HepG2 (cell line): ENCODE measurements around the gene KCNC2. TPM values are rescaled to one million over a fixed set of nuclear protein-coding genes. Genes with fewer than 3 reads are reported as not detected.

Experiments used
- ATAC-seq: fragments of 200-7000 bp; cut with Tn5 transposase; 3 replicates; pipeline ENCODE4 v1.9.1; 2020; ENCODE audit warnings: mild to moderate bottlenecking, moderate library complexity
- BruUV-seq: library from RNA; stranded (reverse); fragments of 400-500 nt; replicated peaks from 2 replicates; lab custom pipeline; 2021; lab: Mats Ljungman, UMichigan
- CTCF ChIA-PET: fragments of 300-600 bp; formaldehyde crosslinking; extraction: SDS; loops from one replicate; lab custom pipeline; 2021; ENCODE audit warnings: low total read pairs, inconsistent platforms, low intra/inter-chr PET ratio; lab: Yijun Ruan, JAX
- POLR2A ChIA-PET: fragments of 350-600 bp; sonication (Branson Sonifier 250); formaldehyde crosslinking; loops from one replicate; lab custom pipeline; 2020; ENCODE audit warnings: antibody characterized with exemption, inconsistent platforms; lab: Yijun Ruan, JAX
- DNase-seq: peaks from one replicate; pipeline ENCODE4 v3.0.0-alpha.2; 2015; ENCODE audit warnings: low spot score
- FAIRE-seq: peaks from 3 replicates; lab custom pipeline; 2011; peaks lifted over from hg19 to GRCh38; lab: Jason Lieb, UNC
- H2AFZ ChIP-seq: one replicate; pipeline ENCODE4 v1.6.1; 2011; ENCODE audit warnings: low read length, inconsistent platforms
- H3K27ac ChIP-seq: fragments of 300-600 bp; 3 replicates; pipeline ENCODE4 v1.8.0; 2011; ENCODE audit warnings: mixed run types, mild to moderate bottlenecking, mixed read lengths, low read length, inconsistent platforms; ENCODE audit not compliant: insufficient read depth; ENCODE audit errors: extremely low read length
- H3K27me3 ChIP-seq, 2 experiments: fragments of 200-600 bp in 1 of 2; 2 replicates in 1 of 2; 3 replicates in 1 of 2; pipeline versions ENCODE4 v1.6.0 to v1.8.0; 2011; ENCODE audit warnings: low read length in 2 of 2, mild to moderate bottlenecking in 2 of 2, moderate library complexity in 2 of 2, inconsistent platforms in 1 of 2; ENCODE audit not compliant: insufficient read depth in 2 of 2, control insufficient read depth in 1 of 2
- H3K36me3 ChIP-seq, 2 experiments: fragments of 200-600 bp in 1 of 2; replicated peaks in 1 of 2; 2 replicates in 1 of 2; 3 replicates in 1 of 2; pipeline versions ENCODE4 v1.5.1 to v1.8.0; 2011; ENCODE audit warnings: low read length in 2 of 2, inconsistent platforms in 1 of 2; ENCODE audit not compliant: insufficient read depth in 2 of 2, control insufficient read depth in 1 of 2
- H3K4me1 ChIP-seq: 2 replicates; pipeline ENCODE4 v1.5.1; 2012; ENCODE audit warnings: low read length, inconsistent platforms; ENCODE audit not compliant: insufficient read depth
- H3K4me2 ChIP-seq: 2 replicates; pipeline ENCODE4 v1.6.0; 2011; ENCODE audit warnings: low read depth, low read length, inconsistent platforms
- H3K4me3 ChIP-seq, 3 experiments: fragments of 200-600 bp in 1 of 3; sonication (generic), shearing (Covaris generic) in 1 of 3; replicated peaks in 1 of 3; 2 replicates each; pipeline ENCODE4 v1.5.1; 2011 to 2016; ENCODE audit warnings: low read length in 3 of 3, inconsistent platforms in 2 of 3, low read depth in 2 of 3, mild to moderate bottlenecking in 2 of 3, control low read depth in 1 of 3, mixed read lengths in 1 of 3; ENCODE audit not compliant: insufficient read depth in 1 of 3
- H3K79me2 ChIP-seq: one replicate; pipeline ENCODE4 v1.6.1; 2011; ENCODE audit warnings: low read length, inconsistent platforms; ENCODE audit not compliant: insufficient read depth
- H3K9ac ChIP-seq: 2 replicates; pipeline ENCODE4 v1.6.0; 2011; ENCODE audit warnings: mild to moderate bottlenecking, low read depth, low read length, inconsistent platforms; ENCODE audit not compliant: insufficient read depth
- H3K9me3 ChIP-seq: 2 replicates; pipeline ENCODE4 v1.5.1; 2012; ENCODE audit warnings: mild to moderate bottlenecking, low read length
- H4K20me1 ChIP-seq: 2 replicates; pipeline ENCODE4 v1.6.0; 2011; ENCODE audit warnings: inconsistent platforms, mild to moderate bottlenecking, low read length, moderate library complexity; ENCODE audit not compliant: insufficient read depth
- GZF1 ChIP-seq: sonication (generic); formaldehyde crosslinking; IDR thresholded peaks from 2 replicates; pipeline ENCODE4 v1.5.1; 2020; ENCODE audit warnings: mild to moderate bottlenecking, missing genetic modification reagents
- KDM1A ChIP-seq: IDR thresholded peaks from 2 replicates; pipeline ENCODE4 v1.6.1; 2016; ENCODE audit warnings: missing compliant biosample characterization
- RBFOX2 ChIP-seq: fragments of 200-400 bp; formaldehyde crosslinking; IDR thresholded peaks from 2 replicates; pipeline ENCODE4 v1.6.1; 2017; ENCODE audit warnings: low read depth, mild to moderate bottlenecking, low read length
- RXRB ChIP-seq: IDR thresholded peaks from 2 replicates; pipeline ENCODE4 v1.6.1; 2016; ENCODE audit warnings: borderline replicate concordance, missing genetic modification reagents, missing compliant biosample characterization
- THYN1 ChIP-seq: sonication (generic); formaldehyde crosslinking; IDR thresholded peaks from 2 replicates; pipeline ENCODE4 v1.8.1; 2023; ENCODE audit warnings: low read depth, mild to moderate bottlenecking, moderate library complexity, missing genetic modification reagents, borderline replicate concordance
- ZNF207 ChIP-seq: fragments of 450-650 bp; IDR thresholded peaks from 2 replicates; pipeline ENCODE4 v1.6.1; 2016; ENCODE audit warnings: antibody characterized with exemption, borderline replicate concordance
- ZNF329 ChIP-seq: sonication (generic); formaldehyde crosslinking; IDR thresholded peaks from 2 replicates; pipeline ENCODE4 v1.9.0; 2021; ENCODE audit warnings: low read depth, mild to moderate bottlenecking, missing genetic modification reagents
- ZNF660 ChIP-seq: sonication (generic); formaldehyde crosslinking; IDR thresholded peaks from 2 replicates; pipeline ENCODE4 v1.5.1; 2020; ENCODE audit warnings: mild to moderate bottlenecking, low read depth, missing genetic modification reagents, borderline replicate concordance
- ZNF781 ChIP-seq: sonication (generic); formaldehyde crosslinking; IDR thresholded peaks from 2 replicates; pipeline ENCODE4 v1.5.1; 2020; ENCODE audit warnings: borderline replicate concordance, mild to moderate bottlenecking, missing genetic modification reagents; ENCODE audit errors: not compliant biosample characterization
- WGBS: methylation state at CpG from one replicate; pipeline ENCODE4 v1.1.6; 2017; ENCODE audit warnings: low lambda C conversion rate; 5-methylcytosine and 5-hydroxymethylcytosine counted together
- in situ Hi-C: cut with HindIII; loops from 2 replicates; pipeline ENCODE4 v1.10.0; 2017; ENCODE audit warnings: low pct_unique_long_range_greater_than_20kb; ENCODE audit not compliant: extremely low pct_ligation_motif_present
- intact Hi-C: fragments of 100-400 bp; cut with micrococcal nuclease; formaldehyde crosslinking; loops from one replicate; pipeline ENCODE4 v1.10.0; 2022; ENCODE audit not compliant: unreplicated experiment
- polyA plus RNA-seq, 8 experiments: library from polyadenylated mRNA; depleted of rRNA in 3 of 8; stranded (reverse) in 7 of 8; unstranded in 1 of 8; fragments of >200 nt; fragmentation: Illumina TruSeq in 4 of 8; extraction: Trizol in 4 of 8; gene quantifications; 2 replicates each; pipeline versions ENCODE4 v1.2.1 to v1.2.3, GENCODE V29; 2011 to 2016; ENCODE audit warnings: low read depth in 4 of 8, missing spikeins in 1 of 8, mixed read lengths in 1 of 8; ENCODE audit not compliant: insufficient read depth in 1 of 8
- total RNA-seq, 5 experiments: library from RNA; depleted of rRNA; stranded (reverse); fragments of >200 nt; fragmentation: Illumina TruSeq; extraction: Trizol; gene quantifications; 2 replicates each; pipeline ENCODE4 v1.2.3, GENCODE V29; 2016; ENCODE audit warnings: low read depth in 1 of 5
- TF ChIP-seq, protein P1 (sequence below): sonication (generic); formaldehyde crosslinking; conservative IDR thresholded peaks from 2 replicates; pipeline ENCODE4 v1.4.0; 2020; ENCODE audit warnings: missing genetic modification reagents
- TF ChIP-seq, protein P2 (sequence below): sonication (generic); formaldehyde crosslinking; IDR thresholded peaks from 2 replicates; pipeline ENCODE4 v1.4.0; 2020; ENCODE audit warnings: missing genetic modification reagents, mild to moderate bottlenecking, borderline replicate concordance
- TF ChIP-seq, protein P3 (sequence below): fragments of 450-650 bp; IDR thresholded peaks from 2 replicates; pipeline ENCODE4 v1.6.1; 2017
- TF ChIP-seq, protein P4 (sequence below): sonication (generic); formaldehyde crosslinking; IDR thresholded peaks from 2 replicates; pipeline ENCODE4 v1.5.0; 2020; ENCODE audit warnings: missing genetic modification reagents

Gene KCNC2
- total and polyA plus RNA-seq, 2 of the 13 experiments (the other 11 are each of a cell fraction or from before 2014, with no cell fraction given) = not detected

DNA sequence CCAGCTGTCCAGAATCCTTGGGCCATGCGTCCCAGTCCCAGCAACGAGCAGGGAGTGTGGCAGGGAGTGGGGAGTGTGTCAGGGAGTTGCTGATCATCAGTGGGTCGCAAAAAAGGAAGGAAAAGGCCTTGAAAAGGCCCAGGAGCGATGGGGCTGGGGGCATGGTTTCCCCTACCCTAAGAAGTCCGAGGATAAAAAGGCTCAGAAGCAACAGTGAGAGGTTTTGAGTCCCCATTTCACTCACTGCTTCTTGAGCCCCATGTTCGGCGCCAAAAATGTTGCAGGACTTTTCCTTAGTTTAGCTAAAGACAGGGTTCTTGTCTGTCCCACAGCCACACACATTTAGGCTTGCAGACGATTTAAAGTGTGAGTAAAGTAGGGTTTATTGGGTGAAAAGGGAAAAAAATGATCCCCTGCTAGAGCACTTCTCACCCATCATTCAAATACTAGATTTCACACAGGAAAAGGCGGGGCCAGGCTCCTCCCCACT lies 189.5 kb downstream of the KCNC2 start (continued):
- TF ChIP-seq, protein P1, sequence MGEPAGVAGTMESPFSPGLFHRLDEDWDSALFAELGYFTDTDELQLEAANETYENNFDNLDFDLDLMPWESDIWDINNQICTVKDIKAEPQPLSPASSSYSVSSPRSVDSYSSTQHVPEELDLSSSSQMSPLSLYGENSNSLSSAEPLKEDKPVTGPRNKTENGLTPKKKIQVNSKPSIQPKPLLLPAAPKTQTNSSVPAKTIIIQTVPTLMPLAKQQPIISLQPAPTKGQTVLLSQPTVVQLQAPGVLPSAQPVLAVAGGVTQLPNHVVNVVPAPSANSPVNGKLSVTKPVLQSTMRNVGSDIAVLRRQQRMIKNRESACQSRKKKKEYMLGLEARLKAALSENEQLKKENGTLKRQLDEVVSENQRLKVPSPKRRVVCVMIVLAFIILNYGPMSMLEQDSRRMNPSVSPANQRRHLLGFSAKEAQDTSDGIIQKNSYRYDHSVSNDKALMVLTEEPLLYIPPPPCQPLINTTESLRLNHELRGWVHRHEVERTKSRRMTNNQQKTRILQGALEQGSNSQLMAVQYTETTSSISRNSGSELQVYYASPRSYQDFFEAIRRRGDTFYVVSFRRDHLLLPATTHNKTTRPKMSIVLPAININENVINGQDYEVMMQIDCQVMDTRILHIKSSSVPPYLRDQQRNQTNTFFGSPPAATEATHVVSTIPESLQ (CRISPR knock-in tag) = no peak
- TF ChIP-seq, all 625 proteins: peak for 0

DNA sequence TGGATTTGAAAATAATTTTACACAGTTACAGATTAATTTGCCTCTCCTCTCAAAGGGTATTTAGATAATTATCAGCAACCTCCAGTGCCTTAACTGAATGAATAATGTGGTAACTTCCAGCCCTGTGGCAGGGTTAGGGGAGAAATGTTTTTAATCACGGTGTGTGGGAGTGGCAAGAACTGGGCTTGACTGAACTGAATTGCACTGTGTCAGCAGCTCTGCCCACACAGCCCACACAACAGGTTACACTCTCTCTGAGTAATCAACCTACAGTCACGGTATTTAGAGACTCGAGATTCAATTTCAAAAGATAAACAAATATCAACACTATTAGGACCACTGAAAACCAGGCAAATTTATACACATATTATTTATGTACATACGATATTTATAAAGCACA lies 198.5 kb downstream of the KCNC2 start:
- BruUV-seq = no TSS peak
- WGBS = 4% methylated on average over 4 of the region's 4 CpGs
- no peak overlapping the region for H3K27ac ChIP-seq
- H3K9ac ChIP-seq = no peak overlapping the region
- no peaks in the 10 kb centered on the region for H4K20me1 ChIP-seq
- H3K4me3 ChIP-seq = no peak overlapping the region
- in situ Hi-C loops = no loop called here
- H3K4me1 ChIP-seq = no peaks in the 10 kb centered on the region
- POLR2A ChIA-PET = no interaction called here
- H3K79me2 ChIP-seq = no peaks in the 10 kb centered on the region
- CTCF ChIA-PET = no interaction called here
- no peak overlapping the region for H2AFZ ChIP-seq
- peaks cover 14% of the 10 kb centered on the region for H3K9me3 ChIP-seq
- intact Hi-C loops = no loop called here
- H3K36me3 ChIP-seq = no peaks in the 10 kb centered on the region
- ATAC-seq (no peak), DNase-seq (no peak), FAIRE-seq (no peak)
- TF ChIP-seq THYN1 = no peak
- no peak for TF ChIP-seq GZF1 (CRISPR knock-in tag)
- TF ChIP-seq RBFOX2 = no peak
- no peak for TF ChIP-seq ZNF660
- TF ChIP-seq RXRB (CRISPR knock-in tag) = no peak
- TF ChIP-seq ZNF329 (CRISPR knock-in tag) = no peak
- TF ChIP-seq, protein P2, sequence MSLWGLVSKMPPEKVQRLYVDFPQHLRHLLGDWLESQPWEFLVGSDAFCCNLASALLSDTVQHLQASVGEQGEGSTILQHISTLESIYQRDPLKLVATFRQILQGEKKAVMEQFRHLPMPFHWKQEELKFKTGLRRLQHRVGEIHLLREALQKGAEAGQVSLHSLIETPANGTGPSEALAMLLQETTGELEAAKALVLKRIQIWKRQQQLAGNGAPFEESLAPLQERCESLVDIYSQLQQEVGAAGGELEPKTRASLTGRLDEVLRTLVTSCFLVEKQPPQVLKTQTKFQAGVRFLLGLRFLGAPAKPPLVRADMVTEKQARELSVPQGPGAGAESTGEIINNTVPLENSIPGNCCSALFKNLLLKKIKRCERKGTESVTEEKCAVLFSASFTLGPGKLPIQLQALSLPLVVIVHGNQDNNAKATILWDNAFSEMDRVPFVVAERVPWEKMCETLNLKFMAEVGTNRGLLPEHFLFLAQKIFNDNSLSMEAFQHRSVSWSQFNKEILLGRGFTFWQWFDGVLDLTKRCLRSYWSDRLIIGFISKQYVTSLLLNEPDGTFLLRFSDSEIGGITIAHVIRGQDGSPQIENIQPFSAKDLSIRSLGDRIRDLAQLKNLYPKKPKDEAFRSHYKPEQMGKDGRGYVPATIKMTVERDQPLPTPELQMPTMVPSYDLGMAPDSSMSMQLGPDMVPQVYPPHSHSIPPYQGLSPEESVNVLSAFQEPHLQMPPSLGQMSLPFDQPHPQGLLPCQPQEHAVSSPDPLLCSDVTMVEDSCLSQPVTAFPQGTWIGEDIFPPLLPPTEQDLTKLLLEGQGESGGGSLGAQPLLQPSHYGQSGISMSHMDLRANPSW (CRISPR knock-in tag) = no peak
- TF ChIP-seq, protein P3, sequence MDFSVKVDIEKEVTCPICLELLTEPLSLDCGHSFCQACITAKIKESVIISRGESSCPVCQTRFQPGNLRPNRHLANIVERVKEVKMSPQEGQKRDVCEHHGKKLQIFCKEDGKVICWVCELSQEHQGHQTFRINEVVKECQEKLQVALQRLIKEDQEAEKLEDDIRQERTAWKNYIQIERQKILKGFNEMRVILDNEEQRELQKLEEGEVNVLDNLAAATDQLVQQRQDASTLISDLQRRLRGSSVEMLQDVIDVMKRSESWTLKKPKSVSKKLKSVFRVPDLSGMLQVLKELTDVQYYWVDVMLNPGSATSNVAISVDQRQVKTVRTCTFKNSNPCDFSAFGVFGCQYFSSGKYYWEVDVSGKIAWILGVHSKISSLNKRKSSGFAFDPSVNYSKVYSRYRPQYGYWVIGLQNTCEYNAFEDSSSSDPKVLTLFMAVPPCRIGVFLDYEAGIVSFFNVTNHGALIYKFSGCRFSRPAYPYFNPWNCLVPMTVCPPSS = no peak
- TF ChIP-seq ZNF207 = no peak
- TF ChIP-seq, protein P4, sequence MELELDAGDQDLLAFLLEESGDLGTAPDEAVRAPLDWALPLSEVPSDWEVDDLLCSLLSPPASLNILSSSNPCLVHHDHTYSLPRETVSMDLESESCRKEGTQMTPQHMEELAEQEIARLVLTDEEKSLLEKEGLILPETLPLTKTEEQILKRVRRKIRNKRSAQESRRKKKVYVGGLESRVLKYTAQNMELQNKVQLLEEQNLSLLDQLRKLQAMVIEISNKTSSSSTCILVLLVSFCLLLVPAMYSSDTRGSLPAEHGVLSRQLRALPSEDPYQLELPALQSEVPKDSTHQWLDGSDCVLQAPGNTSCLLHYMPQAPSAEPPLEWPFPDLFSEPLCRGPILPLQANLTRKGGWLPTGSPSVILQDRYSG = no peak
- TF ChIP-seq ZNF781 (CRISPR knock-in tag) = no peak
- TF ChIP-seq KDM1A = no peak
- no peak overlapping the region for H3K4me2 ChIP-seq
- no peaks in the 10 kb centered on the region for H3K27me3 ChIP-seq
